Ishikawa (cell line): ENCODE data around the gene KIF15.
A peak's percentile ranks its signal among the peaks of the same experiment; 100 is the strongest.

Experiments
- CEBPB ChIP-seq: IDR thresholded peaks from 2 replicates; pipeline ENCODE4 v1.6.1; 2012
- CREB1 ChIP-seq: IDR thresholded peaks from 2 replicates; pipeline ENCODE4 v1.6.1; 2012; ENCODE audit warnings: low read depth
- EGR1 ChIP-seq: IDR thresholded peaks from 2 replicates; pipeline ENCODE4 v1.6.1; 2012
- EP300 ChIP-seq: IDR thresholded peaks from 2 replicates; pipeline ENCODE4 v1.6.1; 2012; ENCODE audit warnings: borderline replicate concordance
- FOXM1 ChIP-seq: IDR thresholded peaks from 2 replicates; pipeline ENCODE4 v1.6.1; 2012; ENCODE audit warnings: low read depth, borderline replicate concordance
- MAX ChIP-seq: IDR thresholded peaks from 2 replicates; pipeline ENCODE4 v1.6.1; 2012
- NFIC ChIP-seq: IDR thresholded peaks from 2 replicates; pipeline ENCODE4 v1.6.1; 2012
- RAD21 ChIP-seq: IDR thresholded peaks from 2 replicates; pipeline ENCODE4 v1.6.1; 2012; ENCODE audit warnings: low read depth
- REST ChIP-seq: IDR thresholded peaks from 2 replicates; pipeline ENCODE4 v1.6.1; 2012; ENCODE audit warnings: low read depth, mild to moderate bottlenecking
- TAF1 ChIP-seq: IDR thresholded peaks from 2 replicates; pipeline ENCODE4 v1.6.1; 2012; ENCODE audit warnings: low read depth, mild to moderate bottlenecking
- TCF12 ChIP-seq: IDR thresholded peaks from 2 replicates; pipeline ENCODE4 v1.6.1; 2012; ENCODE audit warnings: low read depth
- TEAD4 ChIP-seq: IDR thresholded peaks from 2 replicates; pipeline ENCODE4 v1.6.1; 2012
- USF1 ChIP-seq: IDR thresholded peaks from 2 replicates; pipeline ENCODE4 v1.6.1; 2012
- YY1 ChIP-seq: IDR thresholded peaks from 2 replicates; pipeline ENCODE4 v1.6.1; 2012; ENCODE audit warnings: low read depth
- ZBTB7A ChIP-seq: IDR thresholded peaks from 2 replicates; pipeline ENCODE4 v1.6.1; 2012; ENCODE audit warnings: low read depth

Gene KIF15

GRCh38 chr3:44887101-44887500, 125.5 kb downstream of the KIF15 start:
- TF ChIP-seq FOXM1 (no peak), CREB1 (no peak), USF1 (no peak), REST (no peak), MAX (no peak), EP300 (no peak)

DNA sequence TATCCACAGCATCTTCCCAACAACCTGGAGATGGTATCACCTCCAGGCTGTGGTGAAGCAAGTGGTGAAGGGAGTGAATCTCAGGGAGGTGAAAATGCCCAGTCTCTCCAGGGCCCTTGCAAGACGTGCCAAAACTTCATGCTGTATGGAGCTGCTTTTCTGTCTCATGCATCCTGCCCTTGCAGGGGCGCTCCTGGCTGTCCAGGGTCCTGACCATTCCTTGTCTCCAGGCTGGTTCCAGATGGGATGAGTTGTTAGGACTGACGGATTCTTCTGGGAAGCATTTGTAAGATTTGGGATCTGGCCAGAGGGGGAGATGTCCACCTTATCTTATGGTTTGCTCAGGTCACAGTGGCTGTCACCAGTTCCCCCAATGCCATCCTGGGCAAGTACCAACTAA, 128.7 kb downstream of the KIF15 start:
- TF ChIP-seq EP300 (no peak), REST (peak; percentile 82)

- TF ChIP-seq YY1 (no peak), MAX (no peak), ZBTB7A (no peak)
These were observed 129.3 kb downstream of the KIF15 start for GRCh38 chr3:44890852-44891251.

DNA sequence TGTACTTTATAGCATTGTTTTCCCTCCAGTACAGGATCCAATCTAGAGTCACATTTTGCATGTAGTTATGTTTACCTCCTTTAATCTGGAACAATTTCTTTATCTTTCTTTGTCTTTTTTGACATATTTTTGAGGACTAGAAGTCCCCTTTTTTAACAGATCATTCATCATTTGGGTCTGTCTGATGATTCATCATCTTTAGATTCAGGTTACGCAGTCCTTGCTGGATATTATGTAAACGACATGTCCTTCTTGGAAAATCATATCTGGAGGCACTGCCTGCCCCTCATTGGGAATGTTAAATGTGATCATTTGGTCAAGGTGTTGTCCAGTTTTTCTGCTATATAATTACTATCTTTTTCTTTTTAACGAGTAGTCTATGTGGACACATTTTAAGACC, 131.1 kb downstream of the KIF15 start:
- no peak for TF ChIP-seq TEAD4
- no peak for TF ChIP-seq MAX
- TF ChIP-seq EP300, result no peak
- no peak for TF ChIP-seq NFIC
- TF ChIP-seq CREB1, result no peak

- no peak for TF ChIP-seq ZBTB7A
- TF ChIP-seq CEBPB, result no peak
- no peak for TF ChIP-seq MAX
- no peak for TF ChIP-seq EGR1
- no peak for TF ChIP-seq YY1
- TF ChIP-seq NFIC, result no peak
- TF ChIP-seq CREB1, result no peak
- TF ChIP-seq FOXM1, result no peak
- TF ChIP-seq TEAD4, result no peak
- no peak for TF ChIP-seq USF1
- no peak for TF ChIP-seq EP300
- TF ChIP-seq RAD21, result no peak
- TF ChIP-seq TAF1, result no peak
- TF ChIP-seq TCF12, result no peak
- TF ChIP-seq REST, result no peak
These were observed 131.5 kb downstream of the KIF15 start for GRCh38 chr3:44893097-44893496.

DNA sequence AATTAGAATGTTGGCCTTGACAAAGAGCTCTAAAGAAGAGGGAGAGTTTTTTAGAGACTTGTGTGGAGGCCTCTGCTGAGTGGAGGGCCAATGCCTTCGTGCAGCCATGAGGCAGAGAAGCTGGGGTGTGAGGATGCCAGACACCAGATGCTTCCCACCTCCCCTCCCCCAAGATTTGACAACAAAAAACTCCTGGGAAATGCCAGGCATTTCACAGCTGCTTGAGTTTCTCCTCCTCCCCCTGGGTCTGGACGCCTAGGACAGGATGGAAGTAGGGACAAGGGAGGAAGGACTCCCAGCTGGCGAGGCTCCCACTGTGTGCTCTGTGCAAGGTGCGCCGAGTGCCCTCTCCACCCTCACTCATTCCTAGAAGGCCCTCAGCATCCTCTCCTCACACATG, 132.9 kb downstream of the KIF15 start:
- TF ChIP-seq REST, result no peak
- TF ChIP-seq TCF12, result no peak
- TF ChIP-seq NFIC, result no peak
- TF ChIP-seq MAX, result no peak
